Mesenteric fat pad (tissue), 1 donor: ENCODE results near the gene ANKRD6. TPM values are rescaled to one million over a fixed set of nuclear protein-coding genes. Genes with fewer than 3 reads are reported as not detected.
A peak's percentile ranks its signal among the peaks of the same experiment; 100 is the strongest.

Source experiments
- DNase-seq: peaks from one replicate; pipeline ENCODE4 v3.0.0-alpha.2; 2020; ENCODE audit warnings: low spot score
- total RNA-seq: library from RNA; stranded (reverse); fragmentation: NEBNext Ultra II Directional; extraction: Animal tissue kit (Norgen Biotek cat#: 25700); gene quantifications from one replicate; pipeline ENCODE4 v1.2.1, GENCODE V29; 2021
- donor health status: DM: yes; HTN: yes; CAD: no.

Gene ANKRD6
- total RNA-seq, 1 donor from 2014 or later: 7.1 TPM

GRCh38 chr6:89412071-89413005 lies 20.6 kb upstream of the ANKRD6 start, which contains the start of gene RRAGD:
TSS of gene RRAGD (minus strand) at chr6:89412273. CDS start at chr6:89411993, 280 bp downstream.
- peak; percentile 90 for DNase-seq

GRCh38 chr6:89413006-89413400 lies 19.9 kb upstream of the ANKRD6 start:
- DNase-seq: no peak

GRCh38 chr6:89414215-89414614 lies 18.7 kb upstream of the ANKRD6 start:
- DNase-seq: no peak

DNA sequence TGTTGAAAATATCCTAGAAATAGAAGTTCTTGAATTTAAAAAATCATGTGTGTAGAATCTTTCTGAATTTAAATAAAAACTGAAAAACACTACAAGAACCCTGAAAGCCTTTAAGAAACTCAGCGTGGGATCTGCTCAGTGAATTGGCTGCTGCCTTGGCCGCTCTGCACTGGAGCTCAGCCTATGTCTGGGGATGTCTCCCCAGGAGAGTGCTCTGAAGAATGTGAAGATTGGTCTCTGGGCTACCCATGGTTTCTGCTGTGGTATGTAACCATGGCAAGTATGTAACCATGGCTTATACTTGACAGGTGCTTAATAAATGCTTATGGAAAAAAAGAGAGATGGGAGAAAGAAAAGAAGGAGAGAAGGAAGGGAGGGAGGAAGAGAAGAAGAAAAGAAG lies 17.8 kb upstream of the ANKRD6 start:
- DNase-seq: no peak

DNA sequence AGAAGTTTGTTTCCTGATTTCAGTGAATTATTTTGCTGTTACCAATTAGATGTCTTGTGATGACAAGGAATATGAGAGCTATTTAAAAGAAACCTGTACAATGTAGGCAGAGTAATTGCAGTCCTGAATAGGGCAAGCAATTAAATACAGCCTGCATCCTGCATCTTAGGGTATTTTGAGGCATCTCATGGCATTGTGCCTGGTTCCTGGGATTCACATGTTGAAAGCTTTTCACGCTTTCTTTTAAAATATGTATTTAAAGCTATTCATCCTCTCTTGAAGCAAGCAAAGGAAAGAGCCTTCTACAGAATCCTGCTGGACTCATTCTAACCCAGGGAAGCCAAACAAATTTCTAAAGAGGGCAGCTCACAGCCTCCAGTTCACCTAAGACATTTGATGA lies 16.2 kb upstream of the ANKRD6 start:
- no peak for DNase-seq

DNA sequence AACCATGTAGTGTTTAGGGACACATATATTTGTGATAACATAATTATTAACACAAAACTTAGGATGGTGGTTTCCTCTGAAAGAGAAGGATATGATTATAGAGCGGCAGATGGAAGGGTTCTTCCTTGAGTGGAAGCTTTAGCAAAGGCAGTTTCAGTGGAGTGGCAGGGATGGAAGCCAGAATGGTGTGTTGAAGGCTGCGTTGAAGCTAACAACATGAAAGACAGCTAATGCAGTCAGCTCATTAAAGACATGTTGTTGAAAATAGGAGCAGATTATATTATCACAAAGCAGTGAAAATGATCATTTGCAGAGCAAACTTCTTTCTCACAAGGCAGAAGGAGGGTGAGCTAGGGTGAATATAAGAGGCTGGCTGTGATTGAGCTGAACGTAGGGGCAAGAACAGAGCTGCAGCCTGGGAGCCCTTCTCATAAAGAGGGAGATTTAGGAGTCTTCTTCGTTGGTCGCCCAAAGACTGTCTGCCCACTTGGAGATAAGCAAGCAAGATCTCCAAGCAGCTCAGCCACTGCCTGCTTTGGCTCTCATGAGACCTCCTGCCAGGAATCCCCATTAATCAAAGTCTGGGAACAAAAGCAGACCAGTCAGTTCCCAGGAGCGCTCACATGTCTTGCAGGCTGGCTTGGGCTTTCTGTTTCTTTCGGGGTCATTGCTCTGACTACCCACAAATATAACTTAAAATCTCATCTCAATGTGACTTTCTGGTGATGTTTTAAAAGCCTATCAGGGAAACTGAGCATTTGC lies 2.6 kb upstream of the ANKRD6 start:
- DNase-seq: no peak

GRCh38 chr6:89433252-89434149 lies 549 bp downstream of the ANKRD6 start:
- no peak for DNase-seq

- DNase-seq: no peak
Observed at GRCh38 chr6:89434150-89434499, 1.2 kb downstream of the ANKRD6 start.

DNA sequence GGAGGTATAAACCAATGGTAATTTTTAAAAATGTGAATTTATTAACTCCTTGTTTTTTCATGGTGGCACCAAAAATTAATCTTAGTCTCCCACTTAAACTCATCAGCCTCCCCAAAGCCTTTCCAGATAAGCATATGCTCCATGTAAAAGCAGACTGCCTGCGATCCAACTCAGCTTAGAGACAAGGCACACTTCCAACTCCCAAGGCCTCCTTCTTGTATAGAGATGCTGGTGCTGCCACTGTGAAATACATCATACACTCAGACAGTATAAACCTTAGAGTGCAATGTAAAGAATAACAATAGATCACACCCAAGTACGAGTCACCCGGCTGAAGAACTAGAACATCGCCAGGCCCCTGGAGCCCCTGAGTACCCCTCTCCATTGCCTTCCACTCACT lies 2.0 kb downstream of the ANKRD6 start:
- DNase-seq: no peak

GRCh38 chr6:89436226-89436625 lies 3.3 kb downstream of the ANKRD6 start:
- DNase-seq: no peak

GRCh38 chr6:89438248-89438647 lies 5.3 kb downstream of the ANKRD6 start:
- no peak for DNase-seq

GRCh38 chr6:89439014-89439413 lies 6.1 kb downstream of the ANKRD6 start:
- DNase-seq: no peak

GRCh38 chr6:89440200-89440599 lies 7.2 kb downstream of the ANKRD6 start:
- DNase-seq: no peak

DNA sequence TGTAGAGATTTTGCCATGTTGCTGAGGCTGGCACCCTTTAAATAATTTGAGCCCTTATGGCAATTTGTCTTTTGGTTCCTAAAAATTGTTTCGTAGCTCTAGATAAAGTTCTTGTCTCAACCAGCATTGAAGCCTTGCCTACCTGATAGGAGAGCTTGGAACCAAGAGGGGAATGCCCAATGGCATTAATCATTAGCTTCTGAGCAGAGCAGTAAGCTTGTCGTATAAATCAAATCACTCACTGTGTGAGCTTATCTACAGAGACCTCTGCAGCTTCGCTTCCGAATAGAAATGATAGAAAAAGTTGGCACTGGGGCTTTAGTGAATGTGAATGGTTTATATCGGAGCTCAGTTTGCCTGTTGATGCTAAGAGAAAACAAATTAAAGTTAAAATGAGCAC lies 10.7 kb downstream of the ANKRD6 start:
- DNase-seq: no peak

GRCh38 chr6:89449193-89449592 lies 16.2 kb downstream of the ANKRD6 start:
- DNase-seq: no peak

DNA sequence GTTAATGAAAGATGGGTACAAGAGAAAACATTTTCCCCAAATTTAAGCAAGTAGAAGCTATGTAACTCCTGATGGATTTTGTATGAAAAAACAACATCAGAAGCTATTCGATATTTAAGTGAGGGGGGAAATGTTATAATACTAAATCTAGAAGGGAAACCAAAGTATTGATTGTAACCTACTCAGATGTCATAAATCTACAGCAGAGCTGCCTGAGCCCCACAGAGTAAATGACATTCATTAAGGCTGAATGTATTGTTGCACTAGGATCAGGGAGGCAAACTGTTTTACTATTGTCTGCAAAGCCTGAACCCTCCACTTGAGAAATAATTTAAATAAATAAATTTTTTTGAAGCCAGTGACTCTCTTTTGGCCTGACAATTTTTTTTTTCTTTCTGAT lies 19.3 kb downstream of the ANKRD6 start:
- DNase-seq: no peak

DNA sequence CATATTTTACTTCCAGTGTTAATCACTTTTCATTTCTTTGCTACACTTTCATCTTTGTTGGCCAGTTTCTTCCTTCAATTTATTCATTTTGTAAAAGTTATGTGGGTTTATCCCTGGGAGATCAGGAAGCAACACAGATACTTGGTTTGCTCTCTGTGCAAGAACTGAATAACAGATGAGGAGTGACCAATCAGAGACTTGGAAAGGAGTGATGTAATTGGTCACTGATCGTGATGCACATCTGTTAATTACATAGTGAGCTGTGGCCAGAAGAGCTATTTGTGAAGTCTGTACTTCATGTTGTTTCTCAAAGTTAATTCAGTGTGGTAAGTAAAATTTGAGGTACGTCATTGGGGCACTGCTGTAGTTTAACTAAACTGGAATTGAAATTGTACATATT lies 21.3 kb downstream of the ANKRD6 start:
- DNase-seq: no peak

- no peak for DNase-seq
Observed at GRCh38 chr6:89458704-89459103, 25.8 kb downstream of the ANKRD6 start.

DNA sequence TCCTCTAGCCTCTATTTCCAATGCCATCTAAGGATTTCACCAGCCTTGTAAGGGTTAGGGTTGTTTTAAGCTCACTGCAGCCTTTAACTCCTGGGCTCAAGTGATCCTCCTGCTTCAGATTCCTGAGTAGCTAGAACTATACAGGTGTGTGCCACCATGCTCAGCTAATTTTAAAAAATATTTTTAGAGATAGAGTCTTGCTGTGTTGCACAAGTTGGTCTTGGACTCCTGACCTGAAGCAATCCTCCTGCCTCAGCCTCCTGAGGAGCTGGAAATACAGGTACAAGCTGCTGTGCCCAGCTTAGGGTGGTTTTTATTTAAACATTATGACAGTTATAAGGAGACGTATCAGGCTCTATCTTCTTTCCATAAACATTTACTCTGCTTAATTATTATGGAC lies 26.5 kb downstream of the ANKRD6 start:
- DNase-seq: no peak

- DNase-seq: no peak
Observed at GRCh38 chr6:89460713-89461112, 27.8 kb downstream of the ANKRD6 start.

GRCh38 chr6:89462503-89462902 lies 29.6 kb downstream of the ANKRD6 start:
- no peak for DNase-seq
